Keratinocyte (primary cell): ENCODE measurements around the gene ROBO2.

Source experiments
- EZH2 ChIP-seq: IDR thresholded peaks from one replicate; pipeline ENCODE4 v1.6.1; 2012; ENCODE audit warnings: inconsistent platforms, mild to moderate bottlenecking, low read length, moderate library complexity
- TF ChIP-seq, protein P1 (sequence below), 3 experiments: IDR thresholded peaks in 1 of 3; conservative IDR thresholded peaks in 1 of 3; optimal IDR thresholded peaks in 1 of 3; 2 replicates in 2 of 3; 3 replicates in 1 of 3; pipeline versions ENCODE3 to v1.5.1; 2011; ENCODE audit warnings: low read length in 3 of 3, mild to moderate bottlenecking in 3 of 3, moderate library complexity in 2 of 3, control low read depth in 1 of 3, inconsistent platforms in 1 of 3; ENCODE audit not compliant: insufficient read depth in 2 of 3; ENCODE audit errors: extremely low read depth in 1 of 3

GRCh38 chr3:77065750-77066149, 25.9 kb downstream of the ROBO2 start:
- no peak for TF ChIP-seq EZH2
- TF ChIP-seq, protein P1, sequence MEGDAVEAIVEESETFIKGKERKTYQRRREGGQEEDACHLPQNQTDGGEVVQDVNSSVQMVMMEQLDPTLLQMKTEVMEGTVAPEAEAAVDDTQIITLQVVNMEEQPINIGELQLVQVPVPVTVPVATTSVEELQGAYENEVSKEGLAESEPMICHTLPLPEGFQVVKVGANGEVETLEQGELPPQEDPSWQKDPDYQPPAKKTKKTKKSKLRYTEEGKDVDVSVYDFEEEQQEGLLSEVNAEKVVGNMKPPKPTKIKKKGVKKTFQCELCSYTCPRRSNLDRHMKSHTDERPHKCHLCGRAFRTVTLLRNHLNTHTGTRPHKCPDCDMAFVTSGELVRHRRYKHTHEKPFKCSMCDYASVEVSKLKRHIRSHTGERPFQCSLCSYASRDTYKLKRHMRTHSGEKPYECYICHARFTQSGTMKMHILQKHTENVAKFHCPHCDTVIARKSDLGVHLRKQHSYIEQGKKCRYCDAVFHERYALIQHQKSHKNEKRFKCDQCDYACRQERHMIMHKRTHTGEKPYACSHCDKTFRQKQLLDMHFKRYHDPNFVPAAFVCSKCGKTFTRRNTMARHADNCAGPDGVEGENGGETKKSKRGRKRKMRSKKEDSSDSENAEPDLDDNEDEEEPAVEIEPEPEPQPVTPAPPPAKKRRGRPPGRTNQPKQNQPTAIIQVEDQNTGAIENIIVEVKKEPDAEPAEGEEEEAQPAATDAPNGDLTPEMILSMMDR (optimal IDR thresholded peaks at IDR 0.05 in 1 of 3, IDR thresholded peaks at IDR 0.05 in 1 of 3, conservative IDR thresholded peaks at IDR 0.05 in 1 of 3; ENCODE audit: extremely low read depth in 1 of 3, insufficient read depth in 2 of 3, low read length in 3 of 3): no peak
